MM.1S (cell line): ENCODE results near the gene DDX54.

Source experiments
- DNase-seq: peaks from one replicate; pipeline ENCODE4 v3.0.0-alpha.2; 2015
- H2AFZ ChIP-seq: fragments of 300-600 bp; sonication (generic); 2 replicates; pipeline ENCODE4 v1.6.0; 2016; ENCODE audit warnings: antibody characterized with exemption, low read length
- H3F3A ChIP-seq: fragments of 300-600 bp; sonication (generic); 2 replicates; pipeline ENCODE4 v1.6.1; 2016; ENCODE audit warnings: mild to moderate bottlenecking, antibody characterized with exemption, low read length, moderate library complexity, mixed read lengths; ENCODE audit not compliant: insufficient read depth
- H3K27ac ChIP-seq: fragments of 300-600 bp; sonication (generic); 2 replicates; pipeline ENCODE4 v1.5.1; 2016; ENCODE audit warnings: mild to moderate bottlenecking, low read length
- H3K27me3 ChIP-seq: fragments of 300-600 bp; sonication (generic); replicated peaks from 2 replicates; pipeline ENCODE4 v1.6.0; 2016; ENCODE audit warnings: low read length; ENCODE audit not compliant: insufficient read depth
- H3K36me3 ChIP-seq: fragments of 300-600 bp; sonication (generic); replicated peaks from 2 replicates; pipeline ENCODE4 v1.6.1; 2016; ENCODE audit warnings: mild to moderate bottlenecking, low read length, mixed read lengths; ENCODE audit not compliant: insufficient read depth
- H3K4me1 ChIP-seq: fragments of 300-600 bp; sonication (generic); 2 replicates; pipeline ENCODE4 v1.6.1; 2016; ENCODE audit warnings: low read length, mixed read lengths
- H3K4me2 ChIP-seq: fragments of 300-600 bp; sonication (generic); 2 replicates; pipeline ENCODE4 v1.6.0; 2016; ENCODE audit warnings: low read depth, low read length
- H3K4me3 ChIP-seq: fragments of 300-600 bp; sonication (generic); 2 replicates; pipeline ENCODE4 v1.5.1; 2016; ENCODE audit warnings: low read length, mixed read lengths
- H3K79me2 ChIP-seq: fragments of 300-600 bp; sonication (generic); 2 replicates; pipeline ENCODE4 v1.6.1; 2016; ENCODE audit warnings: mixed run types, low read length, mixed read lengths
- H3K9ac ChIP-seq: fragments of 300-600 bp; sonication (generic); 2 replicates; pipeline ENCODE4 v1.6.1; 2016; ENCODE audit warnings: low read length, mixed read lengths
- H3K9me2 ChIP-seq: fragments of 300-600 bp; sonication (generic); replicated peaks from 2 replicates; pipeline ENCODE4 v1.6.1; 2016; ENCODE audit warnings: mild to moderate bottlenecking, low read length, mixed read lengths; ENCODE audit not compliant: insufficient read depth
- H3K9me3 ChIP-seq: fragments of 300-600 bp; sonication (generic); replicated peaks from 2 replicates; pipeline ENCODE4 v1.6.1; 2016; ENCODE audit warnings: mild to moderate bottlenecking, low read length, mixed read lengths; ENCODE audit not compliant: insufficient read depth
- H4K20me1 ChIP-seq: fragments of 300-600 bp; sonication (generic); 2 replicates; pipeline ENCODE4 v1.6.1; 2016; ENCODE audit warnings: mild to moderate bottlenecking, low read length, moderate library complexity, mixed read lengths; ENCODE audit not compliant: insufficient read depth
- CTCF ChIP-seq: fragments of 300-600 bp; sonication (generic); IDR thresholded peaks from 2 replicates; pipeline ENCODE4 v1.5.1; 2016; ENCODE audit warnings: antibody characterized with exemption, low read length, mixed read lengths
- EZH2 ChIP-seq: fragments of 300-600 bp; sonication (generic); optimal IDR thresholded peaks from 2 replicates; pipeline ENCODE3; 2017; ENCODE audit warnings: low read depth, mild to moderate bottlenecking, antibody characterized with exemption, low read length, mixed read lengths
- EZH2phosphoT487 ChIP-seq: fragments of 300-600 bp; sonication (generic); IDR thresholded peaks from 2 replicates; pipeline ENCODE4 v1.6.1; 2018; ENCODE audit warnings: antibody characterized with exemption, low read length

DDX54 gene

GRCh38 chr12:113204804-113205203 is 19.5 kb upstream of the DDX54 start:
- Histone ChIP-seq H3K9ac (no peak overlapping the region), H3K79me2 (no peaks in the 10 kb centered on the region), H4K20me1 (no peaks in the 10 kb centered on the region), H3K9me2 (no peaks in the 10 kb centered on the region), H3K9me3 (no peaks in the 10 kb centered on the region), H3K27me3 (no peaks in the 10 kb centered on the region), H3K4me1 (peaks cover 21% of the 10 kb centered on the region), H3K4me3 (no peak overlapping the region), H2AFZ (no peak overlapping the region), H3K36me3 (no peaks in the 10 kb centered on the region), H3K4me2 (no peak overlapping the region), H3K27ac (no peak overlapping the region), H3F3A (peaks cover 24% of the 10 kb centered on the region)
- no peak for DNase-seq
- TF ChIP-seq EZH2phosphoT487 = no peak

- H3K79me2 ChIP-seq = no peaks in the 10 kb centered on the region
- no peaks in the 10 kb centered on the region for H4K20me1 ChIP-seq
- no peak for DNase-seq
- H3K4me1 ChIP-seq = peaks cover 15% of the 10 kb centered on the region
- H3K27me3 ChIP-seq = no peaks in the 10 kb centered on the region
- H3K9me3 ChIP-seq = no peaks in the 10 kb centered on the region
- no peak overlapping the region for H3K9ac ChIP-seq
- H3K27ac ChIP-seq = no peak overlapping the region
- no peak overlapping the region for H3K4me2 ChIP-seq
- H2AFZ ChIP-seq = no peak overlapping the region
- H3F3A ChIP-seq = peaks cover 19% of the 10 kb centered on the region
- no peak for TF ChIP-seq EZH2phosphoT487
- no peak for TF ChIP-seq EZH2
- TF ChIP-seq CTCF = no peak
- H3K36me3 ChIP-seq = no peaks in the 10 kb centered on the region
- H3K4me3 ChIP-seq = no peak overlapping the region
- no peaks in the 10 kb centered on the region for H3K9me2 ChIP-seq
Measured at GRCh38 chr12:113203852-113204760, 18.8 kb upstream of the DDX54 start.

GRCh38 chr12:113202300-113203075 is 17.2 kb upstream of the DDX54 start:
- Histone ChIP-seq H2AFZ (no peak overlapping the region), H3K79me2 (no peaks in the 10 kb centered on the region), H3K9me2 (no peaks in the 10 kb centered on the region), H3K36me3 (no peaks in the 10 kb centered on the region), H3K9me3 (no peaks in the 10 kb centered on the region), H3F3A (peaks cover 4% of the 10 kb centered on the region; the same call in 1 of the 2 replicates), H4K20me1 (no peaks in the 10 kb centered on the region), H3K4me1 (peaks cover 3% of the 10 kb centered on the region; the same call in 1 of the 2 replicates), H3K4me3 (no peak overlapping the region), H3K9ac (no peak overlapping the region), H3K27me3 (no peaks in the 10 kb centered on the region), H3K4me2 (no peak overlapping the region), H3K27ac (no peak overlapping the region)
- TF ChIP-seq CTCF = no peak
- TF ChIP-seq EZH2phosphoT487 = no peak
- no peak for TF ChIP-seq EZH2
- no peak for DNase-seq
